IMR-90 (cell line): ENCODE data around the gene INPP5A. TPM values are rescaled to one million over a fixed set of nuclear protein-coding genes. Genes with fewer than 3 reads are reported as not detected.

Source experiments
- ATAC-seq: fragments of 200-7000 bp; cut with Tn5 transposase; 2 replicates; pipeline ENCODE4 v1.9.1; 2020; ENCODE audit warnings: low read depth, mild to moderate bottlenecking, moderate library complexity
- BruUV-seq: library from RNA; stranded (reverse); fragments of 400-500 nt; replicated peaks from 2 replicates; lab custom pipeline; 2021; lab: Mats Ljungman, UMichigan
- CTCF ChIA-PET: fragments of 300-600 bp; formaldehyde crosslinking; extraction: SDS; loops from one replicate; lab custom pipeline; 2021; ENCODE audit warnings: antibody characterized with exemption; lab: Yijun Ruan, JAX
- POLR2A ChIA-PET: fragments of 300-600 bp; sonication (Branson Sonifier 250); formaldehyde crosslinking; loops from one replicate; lab custom pipeline; 2022; ENCODE audit warnings: antibody characterized with exemption; ENCODE audit not compliant: unreplicated experiment; lab: Charles Lee
- DNase-seq: peaks from one replicate; pipeline ENCODE4 v3.0.0; 2013
- H2AFZ ChIP-seq: replicated peaks from 2 replicates; pipeline ENCODE3; 2013; ENCODE audit warnings: low read length, mild to moderate bottlenecking; ENCODE audit not compliant: poor library complexity
- H2AK5ac ChIP-seq: 2 replicates; pipeline ENCODE4 v1.6.1; 2013; ENCODE audit warnings: low read depth, low read length, inconsistent platforms
- H2AK9ac ChIP-seq: replicated peaks from 2 replicates; pipeline ENCODE3; 2013; ENCODE audit warnings: mild to moderate bottlenecking, low read depth, low read length, moderate library complexity; ENCODE audit not compliant: poor library complexity
- H2BK120ac ChIP-seq: 2 replicates; pipeline ENCODE4 v1.6.1; 2013; ENCODE audit warnings: low read depth, low read length, inconsistent platforms
- H2BK15ac ChIP-seq: 3 replicates; pipeline ENCODE4 v1.6.1; 2013; ENCODE audit warnings: low read depth, low read length, inconsistent platforms
- H2BK20ac ChIP-seq: 2 replicates; pipeline ENCODE4 v1.6.1; 2013; ENCODE audit warnings: low read depth, mild to moderate bottlenecking, inconsistent platforms, low read length, moderate library complexity
- H2BK5ac ChIP-seq: 2 replicates; pipeline ENCODE4 v1.6.1; 2013; ENCODE audit warnings: mild to moderate bottlenecking, low read depth, low read length, inconsistent platforms; ENCODE audit not compliant: poor library complexity, severe bottlenecking
- H3K14ac ChIP-seq: replicated peaks from 2 replicates; pipeline ENCODE4 v1.6.1; 2013; ENCODE audit warnings: low read depth, low read length, inconsistent platforms
- H3K18ac ChIP-seq: 2 replicates; pipeline ENCODE4 v1.6.1; 2013; ENCODE audit warnings: low read depth, low read length, control low read depth
- H3K23ac ChIP-seq: 2 replicates; pipeline ENCODE4 v1.6.1; 2013; ENCODE audit warnings: low read depth, low read length, inconsistent platforms
- H3K27ac ChIP-seq: 2 replicates; pipeline ENCODE4 v1.5.1; 2013; ENCODE audit warnings: mild to moderate bottlenecking, control low read depth, low read length; ENCODE audit not compliant: insufficient read depth
- H3K27me3 ChIP-seq: 2 replicates; pipeline ENCODE4 v1.6.1; 2013; ENCODE audit warnings: low read length; ENCODE audit not compliant: control insufficient read depth, insufficient read depth
- H3K36me3 ChIP-seq: 2 replicates; pipeline ENCODE4 v1.6.1; 2013; ENCODE audit warnings: low read length, mixed read lengths; ENCODE audit not compliant: control insufficient read depth, insufficient read depth
- H3K4ac ChIP-seq: 2 replicates; pipeline ENCODE4 v1.6.1; 2013; ENCODE audit warnings: low read depth, low read length, inconsistent platforms
- H3K4me1 ChIP-seq: 2 replicates; pipeline ENCODE4 v1.6.1; 2013; ENCODE audit warnings: low read length, mixed read lengths; ENCODE audit not compliant: control insufficient read depth, insufficient read depth
- H3K4me2 ChIP-seq: 2 replicates; pipeline ENCODE4 v1.6.1; 2013; ENCODE audit warnings: low read depth, mild to moderate bottlenecking, control low read depth, low read length, moderate library complexity
- H3K4me3 ChIP-seq: 2 replicates; pipeline ENCODE4 v1.5.1; 2013; ENCODE audit warnings: low read depth, mild to moderate bottlenecking, control low read depth, low read length, moderate library complexity; ENCODE audit not compliant: insufficient read depth
- H3K56ac ChIP-seq: 2 replicates; pipeline ENCODE4 v1.6.1; 2013; ENCODE audit warnings: low read length, inconsistent platforms; ENCODE audit not compliant: insufficient read depth; ENCODE audit errors: extremely low read depth
- H3K79me1 ChIP-seq, 2 experiments: 2 replicates each; pipeline ENCODE4 v1.6.1; 2013; ENCODE audit warnings: low read length in 2 of 2, inconsistent platforms in 1 of 2, low read depth in 1 of 2
- H3K9ac ChIP-seq: 2 replicates; pipeline ENCODE4 v1.6.1; 2013; ENCODE audit warnings: low read depth, low read length, control low read depth
- H3K9me1 ChIP-seq: 2 replicates; pipeline ENCODE4 v1.6.1; 2013; ENCODE audit warnings: low read length, inconsistent platforms; ENCODE audit not compliant: insufficient read depth
- H3K9me3 ChIP-seq: 2 replicates; pipeline ENCODE4 v1.6.1; 2013; ENCODE audit warnings: low read length; ENCODE audit not compliant: control insufficient read depth, insufficient read depth
- H4K20me1 ChIP-seq: 2 replicates; pipeline ENCODE4 v1.6.1; 2013; ENCODE audit warnings: low read length, inconsistent platforms; ENCODE audit not compliant: insufficient read depth
- H4K5ac ChIP-seq: 2 replicates; pipeline ENCODE4 v1.6.1; 2013; ENCODE audit warnings: mild to moderate bottlenecking, low read depth, low read length, control low read depth
- H4K8ac ChIP-seq, 2 experiments: 2 replicates each; pipeline ENCODE4 v1.6.1; 2013; ENCODE audit warnings: low read depth in 2 of 2, low read length in 2 of 2, control low read depth in 1 of 2, inconsistent platforms in 1 of 2
- H4K91ac ChIP-seq: 2 replicates; pipeline ENCODE4 v1.6.1; 2013; ENCODE audit warnings: low read depth, low read length, inconsistent platforms; ENCODE audit not compliant: insufficient read depth
- BHLHE40 ChIP-seq: fragments of 150-350 bp; IDR thresholded peaks from 2 replicates; pipeline ENCODE4 v1.6.1; 2016; ENCODE audit warnings: mild to moderate bottlenecking, low read depth, low read length
- CEBPB ChIP-seq: IDR thresholded peaks from 2 replicates; pipeline ENCODE4 v1.6.1; 2012; ENCODE audit warnings: low read depth, low read length, improper control_type of control experiment
- CHD1 ChIP-seq: IDR thresholded peaks from 2 replicates; pipeline ENCODE4 v1.6.1; 2012; ENCODE audit warnings: low read depth, low read length, improper control_type of control experiment
- FOS ChIP-seq: fragments of 150-350 bp; IDR thresholded peaks from 2 replicates; pipeline ENCODE4 v1.6.1; 2016; ENCODE audit warnings: low read depth, low read length
- MAFK ChIP-seq: IDR thresholded peaks from 2 replicates; pipeline ENCODE4 v1.6.1; 2012; ENCODE audit warnings: low read depth, low read length, improper control_type of control experiment
- MAZ ChIP-seq: IDR thresholded peaks from 2 replicates; pipeline ENCODE4 v1.6.1; 2012; ENCODE audit warnings: low read depth, mild to moderate bottlenecking, low read length, improper control_type of control experiment, moderate library complexity, borderline replicate concordance
- MXI1 ChIP-seq: IDR thresholded peaks from 2 replicates; pipeline ENCODE4 v1.6.1; 2012; ENCODE audit warnings: low read depth, mild to moderate bottlenecking, low read length, moderate library complexity, borderline replicate concordance
- NFE2L2 ChIP-seq: fragments of 150-350 bp; IDR thresholded peaks from 2 replicates; pipeline ENCODE4 v1.6.1; 2016; ENCODE audit warnings: low read depth, mild to moderate bottlenecking, low read length
- POLR2A ChIP-seq: IDR thresholded peaks from 2 replicates; pipeline ENCODE4 v1.6.1; 2012; ENCODE audit warnings: mild to moderate bottlenecking, low read depth, low read length
- RAD21 ChIP-seq: IDR thresholded peaks from 2 replicates; pipeline ENCODE4 v1.6.1; 2012; ENCODE audit warnings: low read length, improper control_type of control experiment
- RCOR1 ChIP-seq: IDR thresholded peaks from 2 replicates; pipeline ENCODE4 v1.6.1; 2012; ENCODE audit warnings: mild to moderate bottlenecking, low read length, improper control_type of control experiment; ENCODE audit not compliant: insufficient replicate concordance
- SMC3 ChIP-seq: fragments of 150-350 bp; IDR thresholded peaks from 2 replicates; pipeline ENCODE4 v1.6.1; 2016; ENCODE audit warnings: low read depth, mild to moderate bottlenecking, antibody characterized with exemption, low read length, moderate library complexity
- WGBS, 2 experiments: methylation state at CpG; one replicate each; pipeline versions ENCODE4 v1.1.5 to v1.1.7; 2013; ENCODE audit warnings: missing lambda C conversion rate in 2 of 2; ENCODE audit not compliant: insufficient read length in 1 of 2; ENCODE audit errors: extremely low coverage in 2 of 2; 5-methylcytosine and 5-hydroxymethylcytosine counted together
- dilution Hi-C: fragments of 300-500 bp; cut with HindIII; formaldehyde crosslinking; loops from one replicate; pipeline ENCODE4 v1.14.3; 2018; ENCODE audit warnings: low sequenced_read_pairs; ENCODE audit not compliant: unreplicated experiment
- in situ Hi-C: fragments of 300-500 bp; cut with MboI; formaldehyde crosslinking; loops from 3 replicates; pipeline ENCODE4 v1.14.3; 2019; ENCODE audit warnings: low sequenced_read_pairs, inconsistent platforms, mixed read lengths
- intact Hi-C: fragments of 100-400 bp; cut with micrococcal nuclease; formaldehyde crosslinking; loops from 2 replicates; pipeline ENCODE4 v1.10.0; 2022
- polyA plus RNA-seq, 3 experiments: library from polyadenylated mRNA; depleted of rRNA; stranded (reverse); fragments of >200 nt; gene quantifications; 2 replicates each; pipeline ENCODE4 v1.2.3, GENCODE V29; 2012; ENCODE audit warnings: low replicate concordance in 1 of 3
- total RNA-seq: library from RNA; depleted of rRNA; stranded (reverse); fragments of >200 nt; gene quantifications from 2 replicates; pipeline ENCODE4 v1.2.3, GENCODE V29; 2012
- TF ChIP-seq, protein P1 (sequence below): conservative IDR thresholded peaks from 2 replicates; pipeline ENCODE4 v1.5.1; 2012; ENCODE audit warnings: mild to moderate bottlenecking, low read depth, low read length, improper control_type of control experiment
- TF ChIP-seq, protein P2 (sequence below): fragments of 150-350 bp; IDR thresholded peaks from 2 replicates; pipeline ENCODE4 v1.6.1; 2017; ENCODE audit warnings: mild to moderate bottlenecking, antibody characterized with exemption, low read length, low read depth
- TF ChIP-seq, protein P3 (sequence below): fragments of 150-350 bp; IDR thresholded peaks from 2 replicates; pipeline ENCODE4 v1.6.1; 2016; ENCODE audit warnings: low read depth, mild to moderate bottlenecking, low read length, moderate library complexity, borderline replicate concordance

INPP5A gene
- total and polyA plus RNA-seq, 2 of the 4 experiments (the other 2 are of a cell fraction), result 21.4 to 36.7 TPM

DNA sequence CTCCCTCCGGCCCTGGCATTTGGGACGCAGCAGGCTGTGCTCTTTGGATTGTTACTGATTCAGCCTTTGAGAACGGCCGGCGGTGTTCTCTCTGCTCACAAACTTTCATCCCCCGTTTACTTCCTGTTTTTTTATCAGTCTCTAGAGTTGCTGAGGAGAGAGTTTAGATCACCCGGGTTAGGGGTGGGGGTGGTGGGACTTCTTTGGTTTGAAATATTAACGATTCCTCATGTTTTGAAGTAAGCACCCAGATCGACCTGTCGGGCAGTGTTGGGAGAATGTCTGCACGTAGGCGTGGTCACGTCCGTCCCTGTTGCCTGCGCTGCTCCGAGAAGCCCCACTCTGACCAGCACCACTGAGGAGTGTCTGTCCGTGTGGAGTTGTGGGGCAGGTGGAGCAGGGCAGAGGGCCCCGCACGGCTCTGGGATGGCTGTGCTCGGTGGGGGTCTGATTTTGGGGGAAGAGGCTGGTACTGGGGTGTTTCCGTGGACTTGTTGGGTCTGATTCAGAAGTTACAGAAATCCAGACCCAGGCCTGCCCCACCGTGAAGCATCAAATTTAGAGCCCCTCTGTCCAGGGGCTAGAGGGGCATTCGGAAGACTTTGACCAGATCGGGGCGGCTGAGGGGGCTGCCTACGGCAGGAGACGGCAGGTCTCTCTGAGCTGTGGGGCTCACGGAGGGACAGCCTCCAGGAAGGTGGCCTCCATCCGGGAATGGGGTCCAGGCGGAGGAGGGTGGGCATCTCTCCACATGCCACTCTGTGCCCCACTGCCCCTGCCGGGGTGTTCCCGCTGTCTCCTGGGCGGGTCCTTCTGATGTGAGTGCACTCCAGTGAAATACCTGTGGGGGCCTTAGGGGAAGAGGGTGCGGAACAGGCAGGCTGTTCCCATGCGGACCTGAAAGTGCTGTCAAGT, 7.4 kb downstream of the INPP5A start:
- Histone ChIP-seq H2BK15ac (no peak overlapping the region), H2BK120ac (no peak overlapping the region), H3K18ac (no peak overlapping the region), H3K9ac (no peak overlapping the region), H3K36me3 (no peaks in the 10 kb centered on the region), H3K4me2 (no peak overlapping the region), H3K56ac (no peak overlapping the region), H2AK5ac (no peak overlapping the region; the same call in 1 of the 2 replicates), H2BK5ac (no peak overlapping the region), H3K9me1 (peaks cover 6% of the 10 kb centered on the region; the same call in 1 of the 2 replicates), H3K79me1 (peaks cover 14 to 86% of the 10 kb centered on the region in 2 experiments), H2BK20ac (no peak overlapping the region), H3K9me3 (no peaks in the 10 kb centered on the region), H3K23ac (no peak overlapping the region), H4K20me1 (peaks cover 93% of the 10 kb centered on the region), H2AFZ (no peak overlapping the region), H3K4ac (no peak overlapping the region), H3K27ac (no peak overlapping the region), H3K27me3 (no peaks in the 10 kb centered on the region), H4K8ac (no peak overlapping the region), H3K4me3 (no peak overlapping the region), H3K14ac (no peak overlapping the region), H4K5ac (no peak overlapping the region), H3K4me1 (peaks cover 7% of the 10 kb centered on the region), H4K91ac (no peak overlapping the region), H2AK9ac (no peak overlapping the region)
- WGBS, 2 experiments, result 99% methylated on average over 10 of the region's 35 CpGs; no CpG with 5 or more reads in 1 of the 2 experiments
- no TSS peak for BruUV-seq
- in situ Hi-C loops (no loop called here), dilution Hi-C loops (no loop called here), intact Hi-C loops (no loop called here)
- no peak for DNase-seq
- CTCF ChIA-PET, result no interaction called here
- POLR2A ChIA-PET, result no interaction called here
- no peak for ATAC-seq
- TF ChIP-seq MAZ (no peak), MXI1 (no peak), CHD1 (no peak), RAD21 (no peak), RCOR1 (no peak), NFE2L2 (no peak), CEBPB (no peak), BHLHE40 (no peak), POLR2A (no peak), SMC3 (no peak), FOS (no peak), MAFK (no peak)
- TF ChIP-seq, protein P1, sequence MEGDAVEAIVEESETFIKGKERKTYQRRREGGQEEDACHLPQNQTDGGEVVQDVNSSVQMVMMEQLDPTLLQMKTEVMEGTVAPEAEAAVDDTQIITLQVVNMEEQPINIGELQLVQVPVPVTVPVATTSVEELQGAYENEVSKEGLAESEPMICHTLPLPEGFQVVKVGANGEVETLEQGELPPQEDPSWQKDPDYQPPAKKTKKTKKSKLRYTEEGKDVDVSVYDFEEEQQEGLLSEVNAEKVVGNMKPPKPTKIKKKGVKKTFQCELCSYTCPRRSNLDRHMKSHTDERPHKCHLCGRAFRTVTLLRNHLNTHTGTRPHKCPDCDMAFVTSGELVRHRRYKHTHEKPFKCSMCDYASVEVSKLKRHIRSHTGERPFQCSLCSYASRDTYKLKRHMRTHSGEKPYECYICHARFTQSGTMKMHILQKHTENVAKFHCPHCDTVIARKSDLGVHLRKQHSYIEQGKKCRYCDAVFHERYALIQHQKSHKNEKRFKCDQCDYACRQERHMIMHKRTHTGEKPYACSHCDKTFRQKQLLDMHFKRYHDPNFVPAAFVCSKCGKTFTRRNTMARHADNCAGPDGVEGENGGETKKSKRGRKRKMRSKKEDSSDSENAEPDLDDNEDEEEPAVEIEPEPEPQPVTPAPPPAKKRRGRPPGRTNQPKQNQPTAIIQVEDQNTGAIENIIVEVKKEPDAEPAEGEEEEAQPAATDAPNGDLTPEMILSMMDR, result no peak
- TF ChIP-seq, protein P2, sequence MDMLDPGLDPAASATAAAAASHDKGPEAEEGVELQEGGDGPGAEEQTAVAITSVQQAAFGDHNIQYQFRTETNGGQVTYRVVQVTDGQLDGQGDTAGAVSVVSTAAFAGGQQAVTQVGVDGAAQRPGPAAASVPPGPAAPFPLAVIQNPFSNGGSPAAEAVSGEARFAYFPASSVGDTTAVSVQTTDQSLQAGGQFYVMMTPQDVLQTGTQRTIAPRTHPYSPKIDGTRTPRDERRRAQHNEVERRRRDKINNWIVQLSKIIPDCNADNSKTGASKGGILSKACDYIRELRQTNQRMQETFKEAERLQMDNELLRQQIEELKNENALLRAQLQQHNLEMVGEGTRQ, result no peak
- TF ChIP-seq, protein P3, sequence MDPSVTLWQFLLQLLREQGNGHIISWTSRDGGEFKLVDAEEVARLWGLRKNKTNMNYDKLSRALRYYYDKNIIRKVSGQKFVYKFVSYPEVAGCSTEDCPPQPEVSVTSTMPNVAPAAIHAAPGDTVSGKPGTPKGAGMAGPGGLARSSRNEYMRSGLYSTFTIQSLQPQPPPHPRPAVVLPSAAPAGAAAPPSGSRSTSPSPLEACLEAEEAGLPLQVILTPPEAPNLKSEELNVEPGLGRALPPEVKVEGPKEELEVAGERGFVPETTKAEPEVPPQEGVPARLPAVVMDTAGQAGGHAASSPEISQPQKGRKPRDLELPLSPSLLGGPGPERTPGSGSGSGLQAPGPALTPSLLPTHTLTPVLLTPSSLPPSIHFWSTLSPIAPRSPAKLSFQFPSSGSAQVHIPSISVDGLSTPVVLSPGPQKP, result no peak
